ENCODE measurements around the gene CNTNAP4. TPM values are rescaled to one million over a fixed set of nuclear protein-coding genes. Genes with fewer than 3 reads are reported as not detected.

The CNTNAP4 gene
- total and polyA plus RNA-seq, 3 experiments from 2014 or later: not detected

DNA sequence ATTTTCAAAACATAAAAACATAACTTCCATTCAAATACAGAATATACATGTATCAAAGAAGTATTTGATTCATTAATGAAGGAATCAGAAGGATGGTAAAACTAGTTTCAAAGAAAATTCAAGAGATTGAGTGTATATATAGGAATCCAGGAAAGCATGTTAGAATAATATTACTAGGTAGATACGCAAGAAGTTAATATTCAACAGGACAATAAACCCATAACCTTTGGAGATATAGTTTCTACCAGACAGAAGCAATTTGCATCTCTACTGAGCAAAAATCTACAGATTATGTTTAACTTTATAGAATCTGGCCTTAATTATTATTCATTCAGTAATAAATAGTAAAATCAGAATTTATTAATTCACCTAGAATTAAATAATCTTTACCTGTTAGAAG, 166.8 kb downstream of the CNTNAP4 start:
- no peaks in the 10 kb centered on the region for H3K36me3 Mint-ChIP-seq

DNA sequence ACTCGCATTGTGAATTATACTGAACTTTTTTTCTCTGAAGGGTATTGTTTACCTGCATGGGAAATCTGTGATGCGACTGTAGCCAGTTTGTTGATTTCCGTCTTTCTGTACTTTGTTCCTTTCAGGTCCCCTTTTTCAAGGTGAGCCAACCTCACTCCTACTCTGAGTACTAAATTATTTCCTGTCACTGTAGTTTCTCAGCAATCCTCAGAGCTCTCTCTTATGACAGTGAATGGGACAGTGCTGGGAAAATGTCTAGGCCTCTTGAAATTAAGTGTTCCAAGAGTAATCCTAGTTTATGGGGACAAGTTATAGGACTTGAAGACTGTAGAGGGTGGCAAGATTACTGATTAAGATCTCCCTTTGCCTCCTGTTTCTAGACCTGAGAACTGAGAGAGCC, 167.6 kb downstream of the CNTNAP4 start:
- Mint-ChIP-seq H3K27me3 (no peaks in the 10 kb centered on the region), H3K4me3 (no peak overlapping the region), H3K27ac (no peak overlapping the region), H3K9me3 (peaks cover 2 to 27% (median 11%) of the 10 kb centered on the region in 5 donors), H3K4me1 (no peaks in the 10 kb centered on the region), H3K36me3 (no peaks in the 10 kb centered on the region)
- Histone ChIP-seq H3K27me3 (ENCODE audit: insufficient read depth, low read length, poor library complexity, severe bottlenecking) (no peaks in the 10 kb centered on the region), H3K27ac (ENCODE audit: low read depth, low read length) (no peak overlapping the region), H3K4me1 (ENCODE audit: insufficient read depth, low read length) (no peaks in the 10 kb centered on the region), H3K36me3 (ENCODE audit: insufficient read depth, low read length) (no peaks in the 10 kb centered on the region), H3K9me3 (ENCODE audit: low read length) (no peaks in the 10 kb centered on the region), H3K4me3 (ENCODE audit: low read length) (no peak overlapping the region)
- ChIA-PET CTCF (no interaction called here), POLR2A (no interaction called here)
- no peak for DNase-seq

More for the DNA sequence above, 166.8 kb downstream of the CNTNAP4 start:
- no peaks in the 10 kb centered on the region for H3K27me3 ChIP-seq (ENCODE audit: insufficient read depth, low read length, poor library complexity, severe bottlenecking)
- peaks cover 2 to 28% (median 11%) of the 10 kb centered on the region in 5 donors for H3K9me3 Mint-ChIP-seq
- H3K27me3 Mint-ChIP-seq: no peaks in the 10 kb centered on the region
- H3K4me1 Mint-ChIP-seq: no peaks in the 10 kb centered on the region
- H3K27ac Mint-ChIP-seq: no peak overlapping the region
- no peak overlapping the region for H3K27ac ChIP-seq (ENCODE audit: low read depth, low read length)
- no peak overlapping the region for H3K4me3 Mint-ChIP-seq
- no peak for DNase-seq
- H3K4me1 ChIP-seq (ENCODE audit: insufficient read depth, low read length): no peaks in the 10 kb centered on the region
- no peaks in the 10 kb centered on the region for H3K36me3 ChIP-seq (ENCODE audit: insufficient read depth, low read length)
- H3K9me3 ChIP-seq (ENCODE audit: low read length): no peaks in the 10 kb centered on the region
- no peak overlapping the region for H3K4me3 ChIP-seq (ENCODE audit: low read length)
- CTCF ChIA-PET: no interaction called here
- POLR2A ChIA-PET: no interaction called here

DNA sequence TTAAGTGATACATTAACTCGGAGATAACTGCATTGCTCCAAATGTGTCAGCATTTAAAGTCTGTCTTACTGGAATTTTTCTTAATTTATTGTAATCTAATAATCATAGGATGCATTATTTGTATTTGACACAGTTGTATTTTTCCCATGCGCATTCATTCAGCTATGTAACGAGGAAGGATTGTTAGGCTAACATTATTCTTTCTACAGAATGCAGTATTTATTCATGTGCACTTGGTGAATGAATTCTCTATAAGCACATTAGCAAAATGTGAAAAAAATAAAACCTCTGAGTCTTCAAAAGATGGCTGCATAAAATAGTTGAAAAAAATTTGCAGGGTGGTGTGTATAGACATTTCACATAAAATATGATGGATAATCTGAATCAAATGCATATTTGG, 168.6 kb downstream of the CNTNAP4 start:
- no peaks in the 10 kb centered on the region for H3K27me3 ChIP-seq (ENCODE audit: insufficient read depth, low read length, poor library complexity, severe bottlenecking)
- H3K27ac ChIP-seq (ENCODE audit: low read depth, low read length): no peak overlapping the region
- no peak overlapping the region for H3K4me3 Mint-ChIP-seq
- no peaks in the 10 kb centered on the region for H3K36me3 ChIP-seq (ENCODE audit: insufficient read depth, low read length)
- no peaks in the 10 kb centered on the region for H3K4me1 Mint-ChIP-seq
- POLR2A ChIA-PET: no interaction called here
- no peaks in the 10 kb centered on the region for H3K36me3 Mint-ChIP-seq
- no peak overlapping the region for H3K4me3 ChIP-seq (ENCODE audit: low read length)
- CTCF ChIA-PET: no interaction called here
- no peaks in the 10 kb centered on the region for H3K27me3 Mint-ChIP-seq
- peaks cover 4 to 21% (median 11%) of the 10 kb centered on the region in 5 donors for H3K9me3 Mint-ChIP-seq
- no peak overlapping the region for H3K27ac Mint-ChIP-seq
- no peaks in the 10 kb centered on the region for H3K4me1 ChIP-seq (ENCODE audit: insufficient read depth, low read length)
- no peaks in the 10 kb centered on the region for H3K9me3 ChIP-seq (ENCODE audit: low read length)
- no peak for DNase-seq

DNA sequence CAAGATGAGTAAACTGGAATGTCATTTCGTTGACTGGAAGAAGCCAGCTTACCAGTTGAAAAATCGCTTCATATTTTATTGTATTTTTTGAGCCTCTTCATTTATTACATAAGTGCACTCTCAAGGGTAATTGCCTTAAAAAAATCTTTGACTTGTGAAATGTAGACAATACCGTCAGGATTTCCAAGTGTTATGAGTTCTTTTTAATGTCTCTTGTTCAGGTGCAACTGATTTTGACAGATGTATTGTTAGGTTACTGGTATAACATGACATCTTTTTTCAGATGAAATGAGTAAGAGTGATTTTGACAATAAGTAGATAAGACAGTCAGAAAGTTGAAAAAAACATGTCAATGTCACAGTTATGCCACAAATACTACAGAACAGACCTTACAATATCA, 169.1 kb downstream of the CNTNAP4 start:
- Histone ChIP-seq H3K4me1 (ENCODE audit: insufficient read depth, low read length) (no peaks in the 10 kb centered on the region), H3K27ac (ENCODE audit: low read depth, low read length) (no peak overlapping the region), H3K27me3 (ENCODE audit: insufficient read depth, low read length, poor library complexity, severe bottlenecking) (no peaks in the 10 kb centered on the region), H3K9me3 (ENCODE audit: low read length) (no peaks in the 10 kb centered on the region), H3K36me3 (ENCODE audit: insufficient read depth, low read length) (no peaks in the 10 kb centered on the region), H3K4me3 (ENCODE audit: low read length) (no peak overlapping the region)
- Mint-ChIP-seq H3K27me3 (no peaks in the 10 kb centered on the region), H3K9me3 (peaks cover 4 to 18% (median 7%) of the 10 kb centered on the region in 5 donors), H3K36me3 (no peaks in the 10 kb centered on the region), H3K4me3 (no peak overlapping the region), H3K27ac (no peak overlapping the region), H3K4me1 (no peaks in the 10 kb centered on the region)
- ChIA-PET POLR2A (no interaction called here), CTCF (no interaction called here)
- no peak for DNase-seq

DNA sequence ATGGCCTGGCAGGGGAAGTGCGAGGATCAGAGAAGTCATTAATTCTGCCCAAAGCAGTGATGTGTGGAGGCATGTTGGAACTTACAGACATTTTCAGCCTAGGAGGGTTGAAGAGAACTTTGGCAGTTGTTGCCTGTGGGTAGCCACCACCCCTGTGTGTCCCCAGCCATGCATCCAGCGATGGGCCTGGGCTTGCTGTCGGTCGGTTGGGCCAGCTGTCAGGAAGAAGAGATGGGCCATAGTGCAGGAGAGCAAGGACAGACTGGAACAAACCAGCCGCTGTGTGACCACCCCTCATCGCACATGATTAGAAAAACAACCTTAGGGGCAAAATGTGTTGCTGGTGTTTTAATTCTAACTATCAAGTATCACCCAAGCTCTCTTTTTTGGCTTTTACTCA, 173.7 kb downstream of the CNTNAP4 start:
- Histone ChIP-seq H3K27ac (ENCODE audit: low read depth, low read length) (no peak overlapping the region), H3K9me3 (ENCODE audit: low read length) (no peaks in the 10 kb centered on the region), H3K4me3 (ENCODE audit: low read length) (no peak overlapping the region), H3K4me1 (ENCODE audit: insufficient read depth, low read length) (no peaks in the 10 kb centered on the region), H3K27me3 (ENCODE audit: insufficient read depth, low read length, poor library complexity, severe bottlenecking) (no peaks in the 10 kb centered on the region), H3K36me3 (ENCODE audit: insufficient read depth, low read length) (no peaks in the 10 kb centered on the region)
- H3K36me3 Mint-ChIP-seq: no peaks in the 10 kb centered on the region
- peaks cover 2 to 14% (median 4%) of the 10 kb centered on the region in 5 donors for H3K9me3 Mint-ChIP-seq
- DNase-seq: no peak
- no peak overlapping the region for H3K27ac Mint-ChIP-seq
- H3K4me1 Mint-ChIP-seq: no peaks in the 10 kb centered on the region
- H3K4me3 Mint-ChIP-seq: no peak overlapping the region
- ChIA-PET CTCF (no interaction called here), POLR2A (no interaction called here)
- no peaks in the 10 kb centered on the region for H3K27me3 Mint-ChIP-seq

DNA sequence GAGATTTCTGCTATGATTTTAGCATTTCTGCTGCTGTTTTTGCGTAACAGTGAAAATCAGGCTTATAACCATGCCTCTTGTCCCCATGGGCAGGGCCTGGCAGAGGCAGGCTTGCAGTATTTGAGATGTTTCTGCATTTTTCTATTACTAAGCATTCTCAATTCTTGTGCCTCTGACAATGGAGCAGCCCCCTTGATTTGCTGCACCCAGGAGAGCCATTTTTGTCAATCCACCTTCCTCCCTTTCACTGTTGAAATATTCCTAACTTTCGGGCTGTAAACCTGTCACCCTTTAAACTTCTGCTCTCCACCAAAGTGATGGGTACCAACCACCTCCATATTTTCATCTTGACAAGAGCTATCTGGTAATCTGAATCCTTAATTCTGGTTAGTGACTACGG, 178.1 kb downstream of the CNTNAP4 start:
- DNase-seq: no peak
- ChIA-PET CTCF (no interaction called here), POLR2A (no interaction called here)
- Mint-ChIP-seq H3K4me3 (no peak overlapping the region), H3K27me3 (no peaks in the 10 kb centered on the region), H3K9me3 (peaks cover 4 to 6% (median 5%) of the 10 kb centered on the region in 5 donors), H3K4me1 (no peaks in the 10 kb centered on the region), H3K36me3 (no peaks in the 10 kb centered on the region), H3K27ac (no peak overlapping the region)
- H3K27me3 ChIP-seq (ENCODE audit: insufficient read depth, low read length, poor library complexity, severe bottlenecking): no peaks in the 10 kb centered on the region
- no peaks in the 10 kb centered on the region for H3K4me1 ChIP-seq (ENCODE audit: insufficient read depth, low read length)
- H3K9me3 ChIP-seq (ENCODE audit: low read length): no peaks in the 10 kb centered on the region
- no peaks in the 10 kb centered on the region for H3K36me3 ChIP-seq (ENCODE audit: insufficient read depth, low read length)
- no peak overlapping the region for H3K27ac ChIP-seq (ENCODE audit: low read depth, low read length)
- no peak overlapping the region for H3K4me3 ChIP-seq (ENCODE audit: low read length)

DNA sequence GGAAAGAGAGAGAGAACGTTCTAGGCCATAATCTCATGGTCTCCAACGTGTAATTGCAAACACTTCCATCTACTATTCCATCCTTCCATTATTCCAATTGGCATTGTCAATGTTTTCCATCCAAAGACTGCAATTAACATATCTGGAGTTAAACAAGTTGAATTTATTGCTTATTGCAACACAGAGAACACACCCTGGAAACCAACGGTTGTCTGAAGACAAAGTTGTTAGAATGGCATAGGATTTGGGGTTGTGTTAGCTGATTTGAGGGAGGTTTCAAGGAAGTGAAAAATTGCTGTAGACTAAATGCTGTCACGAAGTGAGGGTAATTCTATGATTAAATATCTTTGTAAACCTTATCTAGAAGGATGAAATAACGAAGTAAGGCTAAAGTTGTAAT, 178.8 kb downstream of the CNTNAP4 start:
- Histone ChIP-seq H3K27ac (ENCODE audit: low read depth, low read length) (no peak overlapping the region), H3K9me3 (ENCODE audit: low read length) (no peaks in the 10 kb centered on the region), H3K4me3 (ENCODE audit: low read length) (no peak overlapping the region), H3K4me1 (ENCODE audit: insufficient read depth, low read length) (no peaks in the 10 kb centered on the region), H3K27me3 (ENCODE audit: insufficient read depth, low read length, poor library complexity, severe bottlenecking) (no peaks in the 10 kb centered on the region), H3K36me3 (ENCODE audit: insufficient read depth, low read length) (no peaks in the 10 kb centered on the region)
- no peaks in the 10 kb centered on the region for H3K36me3 Mint-ChIP-seq
- no peak overlapping the region for H3K4me3 Mint-ChIP-seq
- H3K9me3 Mint-ChIP-seq: peaks cover 1 to 6% (median 5%) of the 10 kb centered on the region in 5 donors
- H3K4me1 Mint-ChIP-seq: no peaks in the 10 kb centered on the region
- POLR2A ChIA-PET: no interaction called here
- no peak overlapping the region for H3K27ac Mint-ChIP-seq
- CTCF ChIA-PET: no interaction called here
- DNase-seq: no peak
- H3K27me3 Mint-ChIP-seq: no peaks in the 10 kb centered on the region

DNA sequence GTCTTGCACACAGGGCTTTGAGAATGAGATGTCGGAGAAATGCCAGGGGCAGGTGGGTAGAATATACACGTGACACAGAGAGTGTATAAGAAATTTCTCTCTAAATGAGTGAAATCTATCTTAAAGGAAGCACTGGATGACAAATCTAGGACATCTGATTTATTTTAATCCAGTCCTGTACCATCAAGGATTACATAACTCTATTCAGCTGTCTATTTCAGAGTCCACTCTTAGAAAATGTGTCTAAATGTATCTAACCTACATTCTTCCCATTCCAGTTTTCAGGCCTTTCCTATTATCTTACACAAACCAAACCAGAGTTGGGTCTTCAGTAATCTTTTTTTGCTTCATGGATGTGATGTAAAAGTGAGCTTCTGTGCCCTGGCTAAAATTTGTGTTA, 181.9 kb downstream of the CNTNAP4 start:
- H3K4me1 ChIP-seq (ENCODE audit: insufficient read depth, low read length): no peaks in the 10 kb centered on the region
- Mint-ChIP-seq H3K4me1 (no peaks in the 10 kb centered on the region), H3K4me3 (no peak overlapping the region), H3K27me3 (no peaks in the 10 kb centered on the region), H3K36me3 (no peaks in the 10 kb centered on the region), H3K27ac (no peak overlapping the region), H3K9me3 (peaks cover 0 to 10% (median 5%) of the 10 kb centered on the region in 5 donors)
- H3K4me3 ChIP-seq (ENCODE audit: low read length): no peak overlapping the region
- H3K27ac ChIP-seq (ENCODE audit: low read depth, low read length): no peak overlapping the region
- ChIA-PET POLR2A (no interaction called here), CTCF (no interaction called here)
- no peaks in the 10 kb centered on the region for H3K36me3 ChIP-seq (ENCODE audit: insufficient read depth, low read length)
- no peak for DNase-seq
- no peaks in the 10 kb centered on the region for H3K9me3 ChIP-seq (ENCODE audit: low read length)
- H3K27me3 ChIP-seq (ENCODE audit: insufficient read depth, low read length, poor library complexity, severe bottlenecking): no peaks in the 10 kb centered on the region

DNA sequence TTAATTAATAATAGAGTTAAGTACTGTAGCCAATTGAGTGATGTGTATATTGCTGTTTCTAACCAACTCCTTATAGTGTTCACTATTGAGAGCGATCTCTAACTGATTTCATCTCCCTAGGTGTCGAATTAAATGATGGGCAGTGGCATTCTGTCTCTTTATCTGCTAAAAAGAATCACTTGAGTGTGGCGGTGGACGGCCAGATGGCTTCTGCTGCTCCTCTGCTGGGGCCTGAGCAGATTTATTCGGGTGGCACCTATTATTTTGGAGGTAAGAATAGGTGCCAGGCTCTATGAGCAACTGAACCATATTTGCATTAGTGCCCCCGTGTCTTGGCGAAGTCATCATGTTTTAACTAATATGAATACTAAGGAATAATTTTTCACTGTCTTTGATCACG, 184.6 kb downstream of the CNTNAP4 start:
- Histone ChIP-seq H3K27ac (ENCODE audit: low read depth, low read length) (no peak overlapping the region), H3K27me3 (ENCODE audit: insufficient read depth, low read length, poor library complexity, severe bottlenecking) (no peaks in the 10 kb centered on the region), H3K9me3 (ENCODE audit: low read length) (no peaks in the 10 kb centered on the region), H3K4me1 (ENCODE audit: insufficient read depth, low read length) (no peaks in the 10 kb centered on the region), H3K36me3 (ENCODE audit: insufficient read depth, low read length) (no peaks in the 10 kb centered on the region), H3K4me3 (ENCODE audit: low read length) (no peak overlapping the region)
- Mint-ChIP-seq H3K27me3 (no peaks in the 10 kb centered on the region), H3K27ac (no peak overlapping the region), H3K4me3 (no peak overlapping the region), H3K4me1 (no peaks in the 10 kb centered on the region), H3K9me3 (peaks cover 0 to 6% (median 5%) of the 10 kb centered on the region in 5 donors), H3K36me3 (no peaks in the 10 kb centered on the region)
- POLR2A ChIA-PET: no interaction called here
- no peak for DNase-seq
- CTCF ChIA-PET: no interaction called here
